ENCODE measurements around the gene STS.

DNA sequence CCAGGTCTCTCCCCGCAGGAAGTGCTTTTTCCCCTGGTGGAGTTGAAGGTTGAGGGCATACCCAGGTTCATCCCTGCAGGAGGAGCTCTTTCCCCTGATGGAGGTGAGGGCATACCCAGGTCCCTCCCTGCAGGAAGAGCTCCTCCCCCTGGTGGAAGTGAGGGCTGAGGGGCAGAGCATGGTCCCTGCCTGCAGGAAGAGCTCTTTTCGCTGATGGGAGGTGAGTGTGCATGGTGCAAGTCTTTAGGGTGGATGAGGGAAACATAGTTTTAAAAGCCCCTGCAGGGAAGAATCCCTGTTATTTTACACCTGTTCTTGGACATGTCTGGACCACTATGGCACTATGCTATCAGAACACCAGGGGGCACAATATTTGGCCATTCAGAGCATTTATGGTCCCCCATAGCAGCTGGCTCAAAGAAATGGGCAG is 44.2 kb downstream of the STS start:
- TF ChIP-seq POLR2AphosphoS5 (IDR thresholded peaks at IDR 0.05; ENCODE audit: low read depth, low read length): no peak
- TF ChIP-seq, protein P1, sequence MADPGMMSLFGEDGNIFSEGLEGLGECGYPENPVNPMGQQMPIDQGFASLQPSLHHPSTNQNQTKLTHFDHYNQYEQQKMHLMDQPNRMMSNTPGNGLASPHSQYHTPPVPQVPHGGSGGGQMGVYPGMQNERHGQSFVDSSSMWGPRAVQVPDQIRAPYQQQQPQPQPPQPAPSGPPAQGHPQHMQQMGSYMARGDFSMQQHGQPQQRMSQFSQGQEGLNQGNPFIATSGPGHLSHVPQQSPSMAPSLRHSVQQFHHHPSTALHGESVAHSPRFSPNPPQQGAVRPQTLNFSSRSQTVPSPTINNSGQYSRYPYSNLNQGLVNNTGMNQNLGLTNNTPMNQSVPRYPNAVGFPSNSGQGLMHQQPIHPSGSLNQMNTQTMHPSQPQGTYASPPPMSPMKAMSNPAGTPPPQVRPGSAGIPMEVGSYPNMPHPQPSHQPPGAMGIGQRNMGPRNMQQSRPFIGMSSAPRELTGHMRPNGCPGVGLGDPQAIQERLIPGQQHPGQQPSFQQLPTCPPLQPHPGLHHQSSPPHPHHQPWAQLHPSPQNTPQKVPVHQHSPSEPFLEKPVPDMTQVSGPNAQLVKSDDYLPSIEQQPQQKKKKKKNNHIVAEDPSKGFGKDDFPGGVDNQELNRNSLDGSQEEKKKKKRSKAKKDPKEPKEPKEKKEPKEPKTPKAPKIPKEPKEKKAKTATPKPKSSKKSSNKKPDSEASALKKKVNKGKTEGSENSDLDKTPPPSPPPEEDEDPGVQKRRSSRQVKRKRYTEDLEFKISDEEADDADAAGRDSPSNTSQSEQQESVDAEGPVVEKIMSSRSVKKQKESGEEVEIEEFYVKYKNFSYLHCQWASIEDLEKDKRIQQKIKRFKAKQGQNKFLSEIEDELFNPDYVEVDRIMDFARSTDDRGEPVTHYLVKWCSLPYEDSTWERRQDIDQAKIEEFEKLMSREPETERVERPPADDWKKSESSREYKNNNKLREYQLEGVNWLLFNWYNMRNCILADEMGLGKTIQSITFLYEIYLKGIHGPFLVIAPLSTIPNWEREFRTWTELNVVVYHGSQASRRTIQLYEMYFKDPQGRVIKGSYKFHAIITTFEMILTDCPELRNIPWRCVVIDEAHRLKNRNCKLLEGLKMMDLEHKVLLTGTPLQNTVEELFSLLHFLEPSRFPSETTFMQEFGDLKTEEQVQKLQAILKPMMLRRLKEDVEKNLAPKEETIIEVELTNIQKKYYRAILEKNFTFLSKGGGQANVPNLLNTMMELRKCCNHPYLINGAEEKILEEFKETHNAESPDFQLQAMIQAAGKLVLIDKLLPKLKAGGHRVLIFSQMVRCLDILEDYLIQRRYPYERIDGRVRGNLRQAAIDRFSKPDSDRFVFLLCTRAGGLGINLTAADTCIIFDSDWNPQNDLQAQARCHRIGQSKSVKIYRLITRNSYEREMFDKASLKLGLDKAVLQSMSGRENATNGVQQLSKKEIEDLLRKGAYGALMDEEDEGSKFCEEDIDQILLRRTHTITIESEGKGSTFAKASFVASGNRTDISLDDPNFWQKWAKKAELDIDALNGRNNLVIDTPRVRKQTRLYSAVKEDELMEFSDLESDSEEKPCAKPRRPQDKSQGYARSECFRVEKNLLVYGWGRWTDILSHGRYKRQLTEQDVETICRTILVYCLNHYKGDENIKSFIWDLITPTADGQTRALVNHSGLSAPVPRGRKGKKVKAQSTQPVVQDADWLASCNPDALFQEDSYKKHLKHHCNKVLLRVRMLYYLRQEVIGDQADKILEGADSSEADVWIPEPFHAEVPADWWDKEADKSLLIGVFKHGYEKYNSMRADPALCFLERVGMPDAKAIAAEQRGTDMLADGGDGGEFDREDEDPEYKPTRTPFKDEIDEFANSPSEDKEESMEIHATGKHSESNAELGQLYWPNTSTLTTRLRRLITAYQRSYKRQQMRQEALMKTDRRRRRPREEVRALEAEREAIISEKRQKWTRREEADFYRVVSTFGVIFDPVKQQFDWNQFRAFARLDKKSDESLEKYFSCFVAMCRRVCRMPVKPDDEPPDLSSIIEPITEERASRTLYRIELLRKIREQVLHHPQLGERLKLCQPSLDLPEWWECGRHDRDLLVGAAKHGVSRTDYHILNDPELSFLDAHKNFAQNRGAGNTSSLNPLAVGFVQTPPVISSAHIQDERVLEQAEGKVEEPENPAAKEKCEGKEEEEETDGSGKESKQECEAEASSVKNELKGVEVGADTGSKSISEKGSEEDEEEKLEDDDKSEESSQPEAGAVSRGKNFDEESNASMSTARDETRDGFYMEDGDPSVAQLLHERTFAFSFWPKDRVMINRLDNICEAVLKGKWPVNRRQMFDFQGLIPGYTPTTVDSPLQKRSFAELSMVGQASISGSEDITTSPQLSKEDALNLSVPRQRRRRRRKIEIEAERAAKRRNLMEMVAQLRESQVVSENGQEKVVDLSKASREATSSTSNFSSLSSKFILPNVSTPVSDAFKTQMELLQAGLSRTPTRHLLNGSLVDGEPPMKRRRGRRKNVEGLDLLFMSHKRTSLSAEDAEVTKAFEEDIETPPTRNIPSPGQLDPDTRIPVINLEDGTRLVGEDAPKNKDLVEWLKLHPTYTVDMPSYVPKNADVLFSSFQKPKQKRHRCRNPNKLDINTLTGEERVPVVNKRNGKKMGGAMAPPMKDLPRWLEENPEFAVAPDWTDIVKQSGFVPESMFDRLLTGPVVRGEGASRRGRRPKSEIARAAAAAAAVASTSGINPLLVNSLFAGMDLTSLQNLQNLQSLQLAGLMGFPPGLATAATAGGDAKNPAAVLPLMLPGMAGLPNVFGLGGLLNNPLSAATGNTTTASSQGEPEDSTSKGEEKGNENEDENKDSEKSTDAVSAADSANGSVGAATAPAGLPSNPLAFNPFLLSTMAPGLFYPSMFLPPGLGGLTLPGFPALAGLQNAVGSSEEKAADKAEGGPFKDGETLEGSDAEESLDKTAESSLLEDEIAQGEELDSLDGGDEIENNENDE (IDR thresholded peaks at IDR 0.05; ENCODE audit: insufficient replicate concordance, low read length): no peak
- no peak for TF ChIP-seq EGR1 (IDR thresholded peaks at IDR 0.05; ENCODE audit: borderline replicate concordance, low read depth, low read length)
- TF ChIP-seq, protein P2, sequence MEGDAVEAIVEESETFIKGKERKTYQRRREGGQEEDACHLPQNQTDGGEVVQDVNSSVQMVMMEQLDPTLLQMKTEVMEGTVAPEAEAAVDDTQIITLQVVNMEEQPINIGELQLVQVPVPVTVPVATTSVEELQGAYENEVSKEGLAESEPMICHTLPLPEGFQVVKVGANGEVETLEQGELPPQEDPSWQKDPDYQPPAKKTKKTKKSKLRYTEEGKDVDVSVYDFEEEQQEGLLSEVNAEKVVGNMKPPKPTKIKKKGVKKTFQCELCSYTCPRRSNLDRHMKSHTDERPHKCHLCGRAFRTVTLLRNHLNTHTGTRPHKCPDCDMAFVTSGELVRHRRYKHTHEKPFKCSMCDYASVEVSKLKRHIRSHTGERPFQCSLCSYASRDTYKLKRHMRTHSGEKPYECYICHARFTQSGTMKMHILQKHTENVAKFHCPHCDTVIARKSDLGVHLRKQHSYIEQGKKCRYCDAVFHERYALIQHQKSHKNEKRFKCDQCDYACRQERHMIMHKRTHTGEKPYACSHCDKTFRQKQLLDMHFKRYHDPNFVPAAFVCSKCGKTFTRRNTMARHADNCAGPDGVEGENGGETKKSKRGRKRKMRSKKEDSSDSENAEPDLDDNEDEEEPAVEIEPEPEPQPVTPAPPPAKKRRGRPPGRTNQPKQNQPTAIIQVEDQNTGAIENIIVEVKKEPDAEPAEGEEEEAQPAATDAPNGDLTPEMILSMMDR (IDR thresholded peaks at IDR 0.05; ENCODE audit: control extremely low read depth in 1 of 3, insufficient read depth in 1 of 3, low read depth in 1 of 3, low read length in 3 of 3): peak; percentile 44 to 78 (median 50)
- TF ChIP-seq, protein P3, sequence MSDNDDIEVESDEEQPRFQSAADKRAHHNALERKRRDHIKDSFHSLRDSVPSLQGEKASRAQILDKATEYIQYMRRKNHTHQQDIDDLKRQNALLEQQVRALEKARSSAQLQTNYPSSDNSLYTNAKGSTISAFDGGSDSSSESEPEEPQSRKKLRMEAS (IDR thresholded peaks at IDR 0.05): no peak
- no peak for TF ChIP-seq RBBP5 (IDR thresholded peaks at IDR 0.05; ENCODE audit: borderline replicate concordance, low read depth, low read length)
- TF ChIP-seq RAD21 (IDR thresholded peaks at IDR 0.05 in 1 of 2, conservative IDR thresholded peaks at IDR 0.05 in 1 of 2; ENCODE audit: low read depth in 2 of 2, low read length in 2 of 2): peak; percentile 45 to 54; a peak in 3 of 4 replicates
